ENCODE results near the gene SNTG2.

The SNTG2 gene

DNA sequence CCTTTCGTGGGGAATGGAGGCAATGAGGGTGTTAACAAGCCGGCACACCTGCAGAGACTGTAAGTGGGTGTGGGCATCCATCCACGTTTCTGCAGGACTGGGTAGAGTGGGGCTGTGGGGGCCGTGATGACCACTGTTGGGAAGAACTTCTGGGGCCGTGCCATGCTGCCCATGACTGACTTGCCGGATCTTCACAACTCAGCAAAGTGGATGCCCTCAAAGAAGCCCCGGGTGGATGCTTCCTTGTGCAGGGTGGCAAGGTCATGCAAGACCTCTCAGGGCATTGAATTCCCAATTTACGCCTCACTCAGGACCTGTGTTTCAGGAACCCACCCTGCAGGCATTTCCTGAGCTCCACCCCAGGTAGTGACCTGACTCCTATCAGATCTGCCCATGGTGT is 319.2 kb downstream of the SNTG2 start:
- no peaks in the 10 kb centered on the region for H3K27me3 ChIP-seq (ENCODE audit: control insufficient read depth in 2 of 2, insufficient read depth in 2 of 2, low read length in 2 of 2)
- no peak overlapping the region for H3K9ac ChIP-seq (ENCODE audit: low read depth in 1 of 2, low read length in 2 of 2)

DNA sequence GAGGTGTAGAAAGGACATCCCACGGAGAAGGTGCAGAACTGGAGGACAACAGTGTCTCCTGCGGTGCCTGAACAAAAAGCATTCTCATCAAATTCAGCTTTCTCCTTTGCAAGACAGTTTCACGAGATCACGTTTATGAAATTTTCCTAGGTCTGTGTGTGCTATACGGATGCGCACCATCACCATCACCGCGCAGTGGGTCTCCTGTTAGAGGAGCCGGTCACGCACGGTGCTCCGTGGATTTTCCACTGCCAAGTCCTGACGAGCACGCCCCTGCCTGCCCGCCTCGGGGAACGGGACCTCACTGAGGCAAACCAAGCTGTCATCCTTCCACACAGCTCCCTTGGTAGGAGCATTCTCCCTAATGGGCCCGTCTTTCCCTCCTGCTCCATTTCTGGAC is 322.2 kb downstream of the SNTG2 start:
- Histone ChIP-seq H3K36me3 (ENCODE audit: control insufficient read depth in 2 of 2, insufficient read depth in 2 of 2, low read length in 2 of 2) (no peaks in the 10 kb centered on the region), H3K27ac (ENCODE audit: low read depth in 2 of 2, low read length in 2 of 2) (no peak overlapping the region), H3K4me3 (ENCODE audit: low read length in 2 of 2) (no peak overlapping the region), H3K27me3 (ENCODE audit: control insufficient read depth in 2 of 2, insufficient read depth in 2 of 2, low read length in 2 of 2) (no peaks in the 10 kb centered on the region), H3K4me1 (ENCODE audit: control insufficient read depth in 2 of 2, insufficient read depth in 2 of 2, low read length in 2 of 2) (no peaks in the 10 kb centered on the region), H3K9me3 (ENCODE audit: control insufficient read depth in 2 of 2, low read length in 2 of 2) (peaks cover 0 to 3% of the 10 kb centered on the region in 2 donors), H3K9ac (ENCODE audit: low read depth in 1 of 2, low read length in 2 of 2) (no peak overlapping the region)

More for the DNA sequence above, 319.2 kb downstream of the SNTG2 start:
- no peaks in the 10 kb centered on the region for H3K36me3 ChIP-seq (ENCODE audit: control insufficient read depth in 2 of 2, insufficient read depth in 2 of 2, low read length in 2 of 2)
- no peak overlapping the region for H3K4me3 ChIP-seq (ENCODE audit: low read length in 2 of 2)
- H3K27ac ChIP-seq (ENCODE audit: low read depth in 2 of 2, low read length in 2 of 2), result no peak overlapping the region
- no peaks in the 10 kb centered on the region for H3K4me1 ChIP-seq (ENCODE audit: control insufficient read depth in 2 of 2, insufficient read depth in 2 of 2, low read length in 2 of 2)
- peaks cover 0 to under 1% of the 10 kb centered on the region in 2 donors for H3K9me3 ChIP-seq (ENCODE audit: control insufficient read depth in 2 of 2, low read length in 2 of 2)

DNA sequence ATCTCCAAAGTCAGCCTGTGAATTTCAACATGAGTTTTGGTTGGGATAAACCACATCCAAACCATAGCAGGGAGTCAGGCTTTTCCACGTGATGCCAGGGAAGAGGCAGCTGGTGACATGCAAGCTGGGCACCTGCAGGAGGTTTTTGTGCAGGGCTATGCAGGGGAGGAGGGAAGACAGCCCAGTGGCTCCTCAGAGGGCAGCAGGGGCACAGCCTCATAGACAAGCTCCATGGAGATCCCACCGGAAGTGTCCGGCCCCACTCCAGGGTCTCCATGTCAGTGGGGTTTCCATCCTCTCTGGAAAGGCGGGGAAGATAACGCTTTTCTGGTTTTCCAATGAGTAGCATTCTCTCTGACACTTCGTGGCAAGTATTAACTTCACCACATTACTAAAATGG is 327.0 kb downstream of the SNTG2 start:
- Histone ChIP-seq H3K27ac (ENCODE audit: low read depth in 2 of 2, low read length in 2 of 2) (no peak overlapping the region), H3K9ac (ENCODE audit: low read depth in 1 of 2, low read length in 2 of 2) (no peak overlapping the region), H3K27me3 (ENCODE audit: control insufficient read depth in 2 of 2, insufficient read depth in 2 of 2, low read length in 2 of 2) (no peaks in the 10 kb centered on the region)

DNA sequence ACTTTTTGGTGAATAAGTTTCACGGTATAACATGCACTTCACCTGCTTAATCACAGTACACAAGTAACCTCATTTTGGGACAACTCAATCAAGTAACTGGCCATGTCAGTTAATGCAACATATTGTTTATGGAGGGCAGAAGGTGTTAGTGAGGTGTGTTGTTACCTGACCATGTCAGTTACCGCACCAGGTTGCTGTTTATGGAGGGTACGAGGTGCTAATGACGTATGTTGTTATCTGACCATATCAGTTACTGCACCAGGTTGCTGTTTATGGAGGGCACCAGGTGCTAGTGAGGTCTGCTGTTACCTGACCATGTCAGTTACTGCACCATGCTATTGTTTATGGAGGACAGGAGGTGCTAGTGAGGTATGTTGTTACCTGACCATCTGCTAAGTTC is 327.5 kb downstream of the SNTG2 start:
- H3K27me3 ChIP-seq (ENCODE audit: control insufficient read depth in 2 of 2, insufficient read depth in 2 of 2, low read length in 2 of 2), result no peaks in the 10 kb centered on the region
- no peak overlapping the region for H3K27ac ChIP-seq (ENCODE audit: low read depth in 2 of 2, low read length in 2 of 2)
- H3K9me3 ChIP-seq (ENCODE audit: control insufficient read depth in 2 of 2, low read length in 2 of 2), result peaks cover 0 to 3% of the 10 kb centered on the region in 2 donors
- no peaks in the 10 kb centered on the region for H3K4me1 ChIP-seq (ENCODE audit: control insufficient read depth in 2 of 2, insufficient read depth in 2 of 2, low read length in 2 of 2)
- H3K36me3 ChIP-seq (ENCODE audit: control insufficient read depth in 2 of 2, insufficient read depth in 2 of 2, low read length in 2 of 2), result no peaks in the 10 kb centered on the region
- H3K9ac ChIP-seq (ENCODE audit: low read depth in 1 of 2, low read length in 2 of 2), result no peak overlapping the region
- no peak overlapping the region for H3K4me3 ChIP-seq (ENCODE audit: low read length in 2 of 2)

More for the DNA sequence above, 327.0 kb downstream of the SNTG2 start:
- peaks cover 0 to 3% of the 10 kb centered on the region in 2 donors for H3K9me3 ChIP-seq (ENCODE audit: control insufficient read depth in 2 of 2, low read length in 2 of 2)
- H3K4me1 ChIP-seq (ENCODE audit: control insufficient read depth in 2 of 2, insufficient read depth in 2 of 2, low read length in 2 of 2), result no peaks in the 10 kb centered on the region
- no peak overlapping the region for H3K4me3 ChIP-seq (ENCODE audit: low read length in 2 of 2)
- no peaks in the 10 kb centered on the region for H3K36me3 ChIP-seq (ENCODE audit: control insufficient read depth in 2 of 2, insufficient read depth in 2 of 2, low read length in 2 of 2)

DNA sequence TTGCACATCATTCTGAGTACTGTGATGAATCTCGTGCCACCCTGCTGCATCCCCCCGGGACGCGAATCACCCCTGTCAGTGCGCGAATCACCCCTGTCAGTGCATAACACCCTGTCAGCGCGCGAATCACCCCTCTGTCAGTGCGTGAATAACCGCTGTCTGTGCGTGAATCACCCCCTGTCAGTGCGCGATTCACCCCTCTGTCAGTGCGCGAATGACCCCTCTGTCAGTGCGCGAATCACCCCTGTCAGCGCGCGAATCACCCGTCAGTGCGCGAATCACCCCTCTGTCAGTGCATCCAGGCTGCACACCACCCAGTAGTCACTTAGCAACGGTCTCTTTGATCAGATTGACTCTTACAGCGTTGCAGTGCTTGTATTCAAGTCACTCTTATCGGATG is 328.2 kb downstream of the SNTG2 start:
- no peak overlapping the region for H3K27ac ChIP-seq (ENCODE audit: low read depth in 2 of 2, low read length in 2 of 2)
- H3K4me3 ChIP-seq (ENCODE audit: low read length in 2 of 2), result no peak overlapping the region
- no peaks in the 10 kb centered on the region for H3K4me1 ChIP-seq (ENCODE audit: control insufficient read depth in 2 of 2, insufficient read depth in 2 of 2, low read length in 2 of 2)
- peaks cover 0 to 3% of the 10 kb centered on the region in 2 donors for H3K9me3 ChIP-seq (ENCODE audit: control insufficient read depth in 2 of 2, low read length in 2 of 2)
- H3K27me3 ChIP-seq (ENCODE audit: control insufficient read depth in 2 of 2, insufficient read depth in 2 of 2, low read length in 2 of 2), result no peaks in the 10 kb centered on the region
- H3K9ac ChIP-seq (ENCODE audit: low read depth in 1 of 2, low read length in 2 of 2), result no peak overlapping the region
- H3K36me3 ChIP-seq (ENCODE audit: control insufficient read depth in 2 of 2, insufficient read depth in 2 of 2, low read length in 2 of 2), result no peaks in the 10 kb centered on the region

DNA sequence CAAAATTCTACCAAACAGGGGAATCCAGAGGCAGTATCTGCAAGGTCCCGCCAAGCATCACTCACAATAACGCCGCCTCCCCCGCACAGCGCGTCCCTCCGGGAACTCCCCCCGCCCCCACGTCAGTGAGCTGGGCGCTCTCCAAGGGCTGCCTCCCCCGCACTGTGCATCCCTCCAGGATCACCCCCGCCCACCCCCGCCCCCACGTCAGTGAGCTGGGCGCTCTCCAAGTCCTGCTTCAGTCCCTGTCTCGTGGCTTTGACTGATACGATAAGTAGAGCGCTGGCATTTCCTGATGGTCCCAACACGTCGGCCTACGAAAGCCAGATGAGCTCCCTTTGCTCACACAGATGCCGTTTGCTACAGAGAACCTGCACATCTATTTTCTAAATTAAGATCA is 331.9 kb downstream of the SNTG2 start:
- Histone ChIP-seq H3K27me3 (ENCODE audit: control insufficient read depth in 2 of 2, insufficient read depth in 2 of 2, low read length in 2 of 2) (no peaks in the 10 kb centered on the region), H3K27ac (ENCODE audit: low read depth in 2 of 2, low read length in 2 of 2) (no peak overlapping the region), H3K9ac (ENCODE audit: low read depth in 1 of 2, low read length in 2 of 2) (no peak overlapping the region), H3K4me3 (ENCODE audit: low read length in 2 of 2) (no peak overlapping the region), H3K36me3 (ENCODE audit: control insufficient read depth in 2 of 2, insufficient read depth in 2 of 2, low read length in 2 of 2) (no peaks in the 10 kb centered on the region), H3K4me1 (ENCODE audit: control insufficient read depth in 2 of 2, insufficient read depth in 2 of 2, low read length in 2 of 2) (no peaks in the 10 kb centered on the region), H3K9me3 (ENCODE audit: control insufficient read depth in 2 of 2, low read length in 2 of 2) (no peaks in the 10 kb centered on the region)

DNA sequence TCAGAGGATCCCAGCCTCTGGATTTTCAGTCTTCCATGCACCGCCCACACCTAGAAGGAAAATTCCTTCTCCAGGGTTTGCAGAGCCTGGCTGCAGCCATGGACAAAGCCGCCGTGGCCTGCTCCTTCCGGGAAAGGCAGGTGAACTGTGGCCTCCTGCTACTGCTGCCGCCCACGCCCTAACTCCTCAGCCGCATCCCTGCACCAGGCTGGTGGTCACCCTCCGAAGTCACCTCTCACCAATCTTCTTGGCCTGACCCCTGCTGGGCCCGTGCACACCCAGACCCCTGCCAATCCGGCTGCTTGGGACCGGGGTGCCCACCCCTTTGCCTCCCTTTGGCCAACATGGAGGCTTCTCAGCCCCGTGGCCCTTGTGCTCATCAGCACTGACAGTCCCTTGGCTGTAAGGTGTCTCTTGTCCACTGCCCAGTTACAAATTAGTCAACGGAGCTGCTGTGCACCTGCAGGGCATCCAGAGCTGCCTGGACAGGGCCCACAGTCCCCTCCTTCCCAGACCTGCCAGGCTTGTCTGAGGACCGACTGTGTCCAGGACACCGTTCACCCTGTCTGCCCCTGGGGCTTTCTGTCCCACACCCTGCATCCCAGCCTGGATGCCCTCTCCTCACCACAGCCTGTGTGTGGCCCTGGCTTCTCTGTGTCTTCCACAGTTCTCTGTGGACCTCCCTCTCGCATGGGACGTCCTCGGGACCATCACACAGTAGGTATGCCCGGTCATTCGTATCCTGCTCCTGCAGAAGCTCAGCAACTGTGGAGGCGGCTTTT is 332.6 kb downstream of the SNTG2 start:
- Histone ChIP-seq H3K9ac (ENCODE audit: low read depth in 1 of 2, low read length in 2 of 2) (no peak overlapping the region), H3K36me3 (ENCODE audit: control insufficient read depth in 2 of 2, insufficient read depth in 2 of 2, low read length in 2 of 2) (no peaks in the 10 kb centered on the region), H3K27me3 (ENCODE audit: control insufficient read depth in 2 of 2, insufficient read depth in 2 of 2, low read length in 2 of 2) (no peaks in the 10 kb centered on the region), H3K27ac (ENCODE audit: low read depth in 2 of 2, low read length in 2 of 2) (no peak overlapping the region), H3K9me3 (ENCODE audit: control insufficient read depth in 2 of 2, low read length in 2 of 2) (no peaks in the 10 kb centered on the region), H3K4me3 (ENCODE audit: low read length in 2 of 2) (no peak overlapping the region), H3K4me1 (ENCODE audit: control insufficient read depth in 2 of 2, insufficient read depth in 2 of 2, low read length in 2 of 2) (no peaks in the 10 kb centered on the region)

DNA sequence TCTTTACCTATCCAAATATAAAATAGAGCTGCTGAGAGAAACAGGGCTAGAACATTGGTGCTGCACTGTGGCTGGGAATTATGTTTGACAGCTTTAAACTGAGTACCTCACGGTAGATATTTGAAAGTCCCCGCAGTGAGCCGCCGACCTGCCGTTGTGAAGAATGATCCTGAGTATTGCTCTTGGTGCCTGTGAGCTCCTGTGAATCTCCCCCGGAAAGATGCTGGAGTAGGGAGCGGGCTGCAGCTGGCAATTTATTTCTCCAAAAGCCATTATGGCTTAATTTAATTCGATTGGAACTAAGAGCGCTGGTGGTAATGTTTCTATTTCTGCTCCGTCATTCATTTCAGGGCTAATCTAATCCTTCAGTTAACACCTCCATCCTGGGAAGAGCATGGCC is 333.2 kb downstream of the SNTG2 start:
- Histone ChIP-seq H3K4me1 (ENCODE audit: control insufficient read depth in 2 of 2, insufficient read depth in 2 of 2, low read length in 2 of 2) (no peaks in the 10 kb centered on the region), H3K27me3 (ENCODE audit: control insufficient read depth in 2 of 2, insufficient read depth in 2 of 2, low read length in 2 of 2) (no peaks in the 10 kb centered on the region), H3K36me3 (ENCODE audit: control insufficient read depth in 2 of 2, insufficient read depth in 2 of 2, low read length in 2 of 2) (no peaks in the 10 kb centered on the region), H3K4me3 (ENCODE audit: low read length in 2 of 2) (no peak overlapping the region), H3K9me3 (ENCODE audit: control insufficient read depth in 2 of 2, low read length in 2 of 2) (no peaks in the 10 kb centered on the region), H3K27ac (ENCODE audit: low read depth in 2 of 2, low read length in 2 of 2) (no peak overlapping the region), H3K9ac (ENCODE audit: low read depth in 1 of 2, low read length in 2 of 2) (no peak overlapping the region)

DNA sequence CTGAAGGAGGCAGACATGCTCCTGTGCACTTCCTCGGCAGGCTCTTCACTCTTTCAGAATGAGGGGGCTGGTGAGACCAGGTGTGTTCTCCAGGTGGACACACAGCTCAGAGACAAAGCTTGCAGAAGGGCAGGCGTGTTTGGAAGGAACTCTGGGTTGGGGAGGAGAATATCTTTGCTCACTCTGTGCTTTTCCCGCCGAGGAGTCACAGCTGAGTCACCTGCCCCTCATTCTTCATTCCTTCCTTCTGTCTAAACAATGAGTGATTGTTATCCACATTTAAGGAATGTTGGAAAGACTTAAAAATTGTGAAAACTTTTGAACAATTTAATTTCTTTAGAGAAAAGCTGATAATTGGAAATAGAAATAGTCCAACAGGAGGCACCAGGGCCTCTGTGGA is 336.3 kb downstream of the SNTG2 start:
- H3K9me3 ChIP-seq (ENCODE audit: control insufficient read depth in 2 of 2, low read length in 2 of 2), result no peaks in the 10 kb centered on the region
- no peak overlapping the region for H3K4me3 ChIP-seq (ENCODE audit: low read length in 2 of 2)
- H3K27me3 ChIP-seq (ENCODE audit: control insufficient read depth in 2 of 2, insufficient read depth in 2 of 2, low read length in 2 of 2), result no peaks in the 10 kb centered on the region
- H3K36me3 ChIP-seq (ENCODE audit: control insufficient read depth in 2 of 2, insufficient read depth in 2 of 2, low read length in 2 of 2), result no peaks in the 10 kb centered on the region
- H3K9ac ChIP-seq (ENCODE audit: low read depth in 1 of 2, low read length in 2 of 2), result no peak overlapping the region
- H3K27ac ChIP-seq (ENCODE audit: low read depth in 2 of 2, low read length in 2 of 2), result no peak overlapping the region
- no peaks in the 10 kb centered on the region for H3K4me1 ChIP-seq (ENCODE audit: control insufficient read depth in 2 of 2, insufficient read depth in 2 of 2, low read length in 2 of 2)

DNA sequence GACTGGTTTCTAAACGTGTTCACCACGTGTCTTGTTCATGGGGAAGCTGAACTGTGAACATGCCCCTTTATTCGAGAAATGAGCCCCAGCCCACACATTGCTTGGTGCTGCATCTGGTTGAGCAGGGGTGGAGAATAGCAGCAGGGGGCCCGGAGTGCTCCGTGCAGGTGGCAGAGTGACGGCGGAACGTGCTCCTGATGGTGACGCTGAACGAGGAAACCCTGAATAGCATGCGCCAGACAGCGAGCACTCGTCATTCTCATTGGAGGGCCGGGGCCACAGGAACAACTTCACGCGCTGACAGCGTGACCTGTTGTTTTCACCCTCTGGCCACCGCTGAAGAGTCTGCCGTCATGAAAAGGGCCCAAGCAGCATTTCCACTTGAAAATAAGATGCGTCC is 336.8 kb downstream of the SNTG2 start:
- no peaks in the 10 kb centered on the region for H3K27me3 ChIP-seq (ENCODE audit: control insufficient read depth in 2 of 2, insufficient read depth in 2 of 2, low read length in 2 of 2)
- no peak overlapping the region for H3K4me3 ChIP-seq (ENCODE audit: low read length in 2 of 2)
- no peak overlapping the region for H3K27ac ChIP-seq (ENCODE audit: low read depth in 2 of 2, low read length in 2 of 2)
- no peaks in the 10 kb centered on the region for H3K9me3 ChIP-seq (ENCODE audit: control insufficient read depth in 2 of 2, low read length in 2 of 2)
- H3K36me3 ChIP-seq (ENCODE audit: control insufficient read depth in 2 of 2, insufficient read depth in 2 of 2, low read length in 2 of 2), result no peaks in the 10 kb centered on the region
- H3K9ac ChIP-seq (ENCODE audit: low read depth in 1 of 2, low read length in 2 of 2), result no peak overlapping the region
- no peaks in the 10 kb centered on the region for H3K4me1 ChIP-seq (ENCODE audit: control insufficient read depth in 2 of 2, insufficient read depth in 2 of 2, low read length in 2 of 2)
